Neural progenitor cell (in vitro differentiated cells): Measurements from ENCODE around the gene JAZF1. TPM values are rescaled to one million over a fixed set of nuclear protein-coding genes. Genes with fewer than 3 reads are reported as not detected.

Experiments used
- DNase-seq: peaks from one replicate; pipeline ENCODE4 v3.0.0-alpha.2; 2016; ENCODE audit warnings: low spot score
- H2AFZ ChIP-seq: fragments of 200-600 bp; sonication (generic); replicated peaks from 2 replicates; pipeline ENCODE4 v1.6.1; 2016; ENCODE audit warnings: antibody characterized with exemption
- H3F3A ChIP-seq: fragments of 200-600 bp; sonication (generic); 2 replicates; pipeline ENCODE4 v1.6.1; 2016; ENCODE audit warnings: antibody characterized with exemption, low read depth
- H3K27ac ChIP-seq: fragments of 200-600 bp; sonication (generic); 2 replicates; pipeline ENCODE4 v1.5.1; 2016; ENCODE audit warnings: mild to moderate bottlenecking
- H3K27me3 ChIP-seq: fragments of 200-600 bp; sonication (generic); 2 replicates; pipeline ENCODE4 v1.6.1; 2016; ENCODE audit warnings: mild to moderate bottlenecking, moderate library complexity
- H3K36me3 ChIP-seq: fragments of 200-600 bp; sonication (generic); 2 replicates; pipeline ENCODE4 v1.5.1; 2016
- H3K4me1 ChIP-seq: fragments of 200-600 bp; sonication (generic); 2 replicates; pipeline ENCODE4 v1.6.1; 2016; ENCODE audit warnings: mixed run types
- H3K4me2 ChIP-seq: fragments of 200-600 bp; sonication (generic); 2 replicates; pipeline ENCODE4 v1.6.1; 2016
- H3K4me3 ChIP-seq: fragments of 200-600 bp; sonication (generic); 2 replicates; pipeline ENCODE4 v1.5.1; 2016
- H3K79me2 ChIP-seq: fragments of 200-600 bp; sonication (generic); 2 replicates; pipeline ENCODE4 v1.6.1; 2016; ENCODE audit warnings: low read depth
- H3K9ac ChIP-seq: fragments of 200-600 bp; sonication (generic); 2 replicates; pipeline ENCODE4 v1.6.1; 2016
- H3K9me3 ChIP-seq: fragments of 200-600 bp; sonication (generic); 2 replicates; pipeline ENCODE4 v1.5.1; 2016; ENCODE audit warnings: low read depth
- H4K20me1 ChIP-seq: fragments of 200-600 bp; sonication (generic); 2 replicates; pipeline ENCODE4 v1.6.1; 2016; ENCODE audit warnings: low read depth
- H3K27ac Mint-ChIP-seq: 3 replicates; pipeline ENCODE4 v1.8.0; 2021; ENCODE audit warnings: mixed read lengths
- H3K27me3 Mint-ChIP-seq: 2 replicates; pipeline ENCODE4 v1.8.0; 2022; ENCODE audit warnings: low read depth, mild to moderate bottlenecking, inconsistent platforms, moderate library complexity, mixed read lengths; ENCODE audit not compliant: insufficient read depth
- H3K36me3 Mint-ChIP-seq: 3 replicates; pipeline ENCODE4 v1.8.0; 2021; ENCODE audit warnings: mixed read lengths
- H3K4me1 Mint-ChIP-seq: 3 replicates; pipeline ENCODE4 v1.8.0; 2021; ENCODE audit warnings: mixed read lengths
- H3K4me3 Mint-ChIP-seq: 3 replicates; pipeline ENCODE4 v1.8.0; 2021; ENCODE audit warnings: mild to moderate bottlenecking, moderate library complexity, mixed read lengths
- H3K9me3 Mint-ChIP-seq: 3 replicates; pipeline ENCODE4 v1.8.0; 2020; ENCODE audit warnings: mixed read lengths
- CTCF ChIP-seq: fragments of 200-600 bp; sonication (generic); IDR thresholded peaks from 2 replicates; pipeline ENCODE4 v1.5.1; 2017; ENCODE audit warnings: antibody characterized with exemption, mild to moderate bottlenecking
- EZH2 ChIP-seq: fragments of 200-600 bp; sonication (generic); IDR thresholded peaks from 2 replicates; pipeline ENCODE4 v1.6.1; 2017; ENCODE audit warnings: antibody characterized with exemption, mild to moderate bottlenecking, moderate library complexity
- EZH2phosphoT487 ChIP-seq: fragments of 200-600 bp; sonication (generic); IDR thresholded peaks from 2 replicates; pipeline ENCODE4 v1.6.1; 2017; ENCODE audit warnings: antibody characterized with exemption
- total RNA-seq: library from RNA; depleted of rRNA; stranded (reverse); fragments of >200 nt; gene quantifications from 2 replicates; pipeline ENCODE4 v1.2.3, GENCODE V29; 2015; ENCODE audit warnings: low replicate concordance

Gene JAZF1
- total RNA-seq, 1 donor from 2014 or later = 3.1 TPM

- no peak overlapping the region for H3K27ac ChIP-seq
- no peak overlapping the region for H3K4me2 ChIP-seq
- TF ChIP-seq EZH2 = no peak
- TF ChIP-seq CTCF = no peak
- TF ChIP-seq EZH2phosphoT487 = no peak
- no peaks in the 10 kb centered on the region for H3K4me1 ChIP-seq
- no peaks in the 10 kb centered on the region for H3K36me3 ChIP-seq
- H3K4me3 ChIP-seq = no peak overlapping the region
- no peaks in the 10 kb centered on the region for H3K9me3 Mint-ChIP-seq
- H3K4me1 Mint-ChIP-seq = peaks cover 19% of the 10 kb centered on the region
- H3K79me2 ChIP-seq = no peaks in the 10 kb centered on the region
- no peak overlapping the region for H3K4me3 Mint-ChIP-seq
- peaks cover 3% of the 10 kb centered on the region for H3K27me3 Mint-ChIP-seq
- no peaks in the 10 kb centered on the region for H3K36me3 Mint-ChIP-seq
- no peaks in the 10 kb centered on the region for H3K9me3 ChIP-seq
- H3F3A ChIP-seq = no peaks in the 10 kb centered on the region
- H3K27me3 ChIP-seq = no peaks in the 10 kb centered on the region
- no peak overlapping the region for H2AFZ ChIP-seq
- no peak overlapping the region for H3K9ac ChIP-seq
- no peaks in the 10 kb centered on the region for H4K20me1 ChIP-seq
- DNase-seq = no peak
- no peak overlapping the region for H3K27ac Mint-ChIP-seq
These were observed 45.3 kb downstream of the JAZF1 start for GRCh38 chr7:28135315-28135714.

- H3K27me3 Mint-ChIP-seq = peaks cover 3% of the 10 kb centered on the region
- Histone ChIP-seq H3K79me2 (no peaks in the 10 kb centered on the region), H3K9ac (no peak overlapping the region), H3K9me3 (no peaks in the 10 kb centered on the region), H3K27me3 (no peaks in the 10 kb centered on the region), H3K4me1 (no peaks in the 10 kb centered on the region), H4K20me1 (no peaks in the 10 kb centered on the region), H3K4me2 (no peak overlapping the region), H3K4me3 (no peak overlapping the region), H3K27ac (no peak overlapping the region), H3K36me3 (no peaks in the 10 kb centered on the region), H3F3A (no peaks in the 10 kb centered on the region), H2AFZ (no peak overlapping the region)
- TF ChIP-seq EZH2 (no peak), CTCF (no peak), EZH2phosphoT487 (no peak)
- H3K27ac Mint-ChIP-seq = no peak overlapping the region
- H3K36me3 Mint-ChIP-seq = no peaks in the 10 kb centered on the region
- H3K4me3 Mint-ChIP-seq = no peak overlapping the region
- no peaks in the 10 kb centered on the region for H3K9me3 Mint-ChIP-seq
- peaks cover 21% of the 10 kb centered on the region for H3K4me1 Mint-ChIP-seq
- no peak for DNase-seq
These were observed 46.7 kb downstream of the JAZF1 start for GRCh38 chr7:28133872-28134271.

GRCh38 chr7:28132959-28133870, 47.4 kb downstream of the JAZF1 start:
- Histone ChIP-seq H4K20me1 (no peaks in the 10 kb centered on the region), H3K27ac (no peak overlapping the region), H2AFZ (no peak overlapping the region), H3K4me1 (no peaks in the 10 kb centered on the region), H3K79me2 (no peaks in the 10 kb centered on the region), H3F3A (no peaks in the 10 kb centered on the region), H3K9me3 (no peaks in the 10 kb centered on the region), H3K27me3 (no peaks in the 10 kb centered on the region), H3K9ac (no peak overlapping the region), H3K4me3 (no peak overlapping the region), H3K36me3 (no peaks in the 10 kb centered on the region), H3K4me2 (no peak overlapping the region)
- no peak for TF ChIP-seq EZH2phosphoT487
- no peak for TF ChIP-seq EZH2
- TF ChIP-seq CTCF = no peak
- H3K4me1 Mint-ChIP-seq = peaks cover 21% of the 10 kb centered on the region
- DNase-seq = no peak
- no peaks in the 10 kb centered on the region for H3K9me3 Mint-ChIP-seq
- no peak overlapping the region for H3K27ac Mint-ChIP-seq
- no peaks in the 10 kb centered on the region for H3K36me3 Mint-ChIP-seq
- no peak overlapping the region for H3K4me3 Mint-ChIP-seq
- peaks cover 3% of the 10 kb centered on the region for H3K27me3 Mint-ChIP-seq
